Breast epithelium (tissue), 4 donors: ENCODE results near the gene TMEM145. TPM values are rescaled to one million over a fixed set of nuclear protein-coding genes. Genes with fewer than 3 reads are reported as not detected.

Experiments used
- DNase-seq, 2 donors: peaks; one replicate each; pipeline ENCODE4 v3.0.0-alpha.2; 2019; ENCODE audit warnings: low spot score in 2 of 2
- H3K27ac ChIP-seq, 2 donors: fragments of 200-600 bp; sonication (generic) in 1 of 2; one replicate each; pipeline ENCODE4 v1.5.1; 2016 to 2019; ENCODE audit warnings: mild to moderate bottlenecking in 1 of 2
- H3K27me3 ChIP-seq, 2 donors: fragments of 200-600 bp; sonication (generic) in 1 of 2; one replicate each; pipeline versions ENCODE4 v1.5.1 to v1.6.0; 2017 to 2019; ENCODE audit warnings: control low read depth in 1 of 2, mild to moderate bottlenecking in 1 of 2
- H3K36me3 ChIP-seq: fragments of 200-600 bp; one replicate; pipeline ENCODE4 v1.5.1; 2019
- H3K4me1 ChIP-seq, 2 donors: fragments of 200-600 bp; sonication (generic); one replicate each; pipeline ENCODE4 v1.5.1; 2016 to 2019; ENCODE audit warnings: control low read depth in 1 of 2
- H3K4me3 ChIP-seq, 3 donors: fragments of 200-600 bp; sonication (generic); 1 replicate in 2 of 3; 2 replicates in 1 of 3; pipeline ENCODE4 v1.5.1; 2016 to 2019; ENCODE audit warnings: mild to moderate bottlenecking in 3 of 3, moderate library complexity in 2 of 3
- H3K9me3 ChIP-seq, 2 donors: fragments of 200-600 bp; sonication (generic) in 1 of 2; one replicate each; pipeline ENCODE4 v1.5.1; 2016 to 2019; ENCODE audit warnings: control low read depth in 1 of 2
- POLR2A ChIP-seq: fragments of 450-650 bp; IDR thresholded peaks from one replicate; pipeline ENCODE4 v1.6.1; 2016; ENCODE audit warnings: antibody characterized with exemption, mild to moderate bottlenecking, moderate library complexity
- POLR2AphosphoS5 ChIP-seq, 3 donors: sonication (generic); formaldehyde crosslinking; IDR thresholded peaks; one replicate each; pipeline ENCODE4 v1.6.1; 2017; ENCODE audit warnings: antibody characterized with exemption in 3 of 3
- intact Hi-C: fragments of 100-400 bp; cut with DNase I; formaldehyde crosslinking; loops from one replicate; pipeline ENCODE4 v1.15.1; 2023; ENCODE audit warnings: low total_unique reads
- total RNA-seq, 3 donors: library from RNA; depleted of rRNA; stranded (reverse); fragments of >200 nt; gene quantifications; one replicate each; pipeline ENCODE4 v1.1.0, GENCODE V29; 2016
- TF ChIP-seq, protein P1 (sequence below), 3 donors: fragments of 450-650 bp; IDR thresholded peaks; one replicate each; pipeline ENCODE4 v1.5.1; 2016 to 2017; ENCODE audit warnings: antibody characterized with exemption in 3 of 3, mild to moderate bottlenecking in 3 of 3, moderate library complexity in 3 of 3

Gene TMEM145
- total RNA-seq, 3 donors from 2014 or later: 0.33 to 0.59 TPM; not detected in 1

DNA sequence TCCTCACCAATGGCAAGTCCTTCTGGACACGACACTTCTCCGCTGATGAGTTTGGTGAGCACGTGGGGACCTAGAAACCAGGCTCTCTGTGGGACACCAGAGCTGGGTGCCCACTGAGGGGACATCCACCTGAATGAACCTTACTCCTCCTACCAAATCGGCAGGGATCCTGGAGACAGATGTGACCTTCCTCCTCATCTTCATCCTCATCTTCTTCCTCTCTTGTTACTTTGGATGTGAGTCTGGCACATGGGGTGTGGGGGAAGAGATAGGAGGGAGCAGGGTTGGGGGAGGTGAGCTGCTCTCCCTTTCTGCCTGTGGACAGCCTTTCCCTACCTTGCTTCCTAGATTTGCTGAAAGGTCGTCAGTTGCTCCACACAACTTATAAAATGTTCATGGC is 1.9 kb downstream of the TMEM145 start:
- Histone ChIP-seq H3K27me3 (no peaks in the 10 kb centered on the region), H3K9me3 (no peaks in the 10 kb centered on the region), H3K27ac (no peak overlapping the region), H3K36me3 (no peaks in the 10 kb centered on the region), H3K4me1 (no peaks in the 10 kb centered on the region), H3K4me3 (no peak overlapping the region)
- intact Hi-C loops: no loop called here
- TF ChIP-seq POLR2AphosphoS5 (IDR thresholded peaks at IDR 0.05) (no peak), POLR2A (no peak)
- TF ChIP-seq, protein P1, sequence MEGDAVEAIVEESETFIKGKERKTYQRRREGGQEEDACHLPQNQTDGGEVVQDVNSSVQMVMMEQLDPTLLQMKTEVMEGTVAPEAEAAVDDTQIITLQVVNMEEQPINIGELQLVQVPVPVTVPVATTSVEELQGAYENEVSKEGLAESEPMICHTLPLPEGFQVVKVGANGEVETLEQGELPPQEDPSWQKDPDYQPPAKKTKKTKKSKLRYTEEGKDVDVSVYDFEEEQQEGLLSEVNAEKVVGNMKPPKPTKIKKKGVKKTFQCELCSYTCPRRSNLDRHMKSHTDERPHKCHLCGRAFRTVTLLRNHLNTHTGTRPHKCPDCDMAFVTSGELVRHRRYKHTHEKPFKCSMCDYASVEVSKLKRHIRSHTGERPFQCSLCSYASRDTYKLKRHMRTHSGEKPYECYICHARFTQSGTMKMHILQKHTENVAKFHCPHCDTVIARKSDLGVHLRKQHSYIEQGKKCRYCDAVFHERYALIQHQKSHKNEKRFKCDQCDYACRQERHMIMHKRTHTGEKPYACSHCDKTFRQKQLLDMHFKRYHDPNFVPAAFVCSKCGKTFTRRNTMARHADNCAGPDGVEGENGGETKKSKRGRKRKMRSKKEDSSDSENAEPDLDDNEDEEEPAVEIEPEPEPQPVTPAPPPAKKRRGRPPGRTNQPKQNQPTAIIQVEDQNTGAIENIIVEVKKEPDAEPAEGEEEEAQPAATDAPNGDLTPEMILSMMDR (IDR thresholded peaks at IDR 0.05): no peak
- no peak for DNase-seq

DNA sequence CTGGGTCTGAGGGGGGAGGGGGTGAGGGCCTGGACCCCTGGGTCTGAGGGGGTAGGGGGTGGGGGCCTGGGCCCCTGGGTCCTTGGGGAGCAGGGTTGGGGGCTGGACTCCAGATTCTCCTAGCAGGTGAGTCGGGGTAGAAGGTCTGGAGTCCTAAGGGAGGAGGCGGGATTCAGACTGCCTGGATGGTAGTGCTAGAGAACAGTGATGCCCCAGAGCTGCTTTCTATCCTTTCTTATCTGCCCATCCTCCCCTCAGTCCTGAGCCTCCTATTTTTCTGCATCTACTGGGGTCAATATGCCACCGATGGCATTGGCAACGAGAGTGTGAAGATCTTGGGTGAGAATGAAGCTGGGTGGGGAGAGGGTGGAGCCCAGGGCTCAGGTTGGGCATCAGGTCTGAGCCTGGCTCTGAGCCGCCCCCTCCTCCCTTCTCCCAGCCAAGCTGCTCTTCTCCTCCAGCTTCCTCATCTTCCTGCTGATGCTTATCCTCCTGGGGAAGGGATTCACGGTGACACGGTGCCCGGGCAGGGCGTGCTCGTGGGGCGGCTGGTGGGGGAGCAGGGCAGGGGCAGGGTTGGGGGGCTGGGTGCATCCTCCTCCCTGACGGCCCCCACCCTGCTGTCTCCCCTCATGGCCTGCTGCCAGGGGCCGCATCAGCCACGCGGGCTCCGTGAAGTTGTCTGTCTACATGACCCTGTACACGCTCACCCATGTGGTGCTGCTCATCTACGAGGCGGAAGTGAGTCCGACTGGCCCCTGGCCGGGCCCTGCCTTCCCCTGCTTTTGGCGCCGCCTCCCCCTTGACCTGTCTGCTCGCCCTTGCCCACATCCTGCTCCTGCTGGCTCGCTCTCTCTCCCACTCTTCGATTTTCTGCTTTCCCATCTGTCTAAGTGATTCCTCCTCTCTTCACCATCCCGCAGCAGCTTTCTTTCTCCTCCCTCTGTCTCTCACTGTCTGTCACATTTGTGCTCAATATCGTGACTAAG is 3.4 kb downstream of the TMEM145 start:
- no peak for DNase-seq
- Histone ChIP-seq H3K4me3 (peak overlapping the region in 1 of 3 donors; percentile 31), H3K36me3 (no peaks in the 10 kb centered on the region), H3K4me1 (no peaks in the 10 kb centered on the region), H3K9me3 (no peaks in the 10 kb centered on the region), H3K27ac (no peak overlapping the region), H3K27me3 (no peaks in the 10 kb centered on the region)
- intact Hi-C loops: no loop called here
- TF ChIP-seq POLR2A: no peak
- TF ChIP-seq, protein P1 (IDR thresholded peaks at IDR 0.05): no peak
- no peak for TF ChIP-seq POLR2AphosphoS5 (IDR thresholded peaks at IDR 0.05)

DNA sequence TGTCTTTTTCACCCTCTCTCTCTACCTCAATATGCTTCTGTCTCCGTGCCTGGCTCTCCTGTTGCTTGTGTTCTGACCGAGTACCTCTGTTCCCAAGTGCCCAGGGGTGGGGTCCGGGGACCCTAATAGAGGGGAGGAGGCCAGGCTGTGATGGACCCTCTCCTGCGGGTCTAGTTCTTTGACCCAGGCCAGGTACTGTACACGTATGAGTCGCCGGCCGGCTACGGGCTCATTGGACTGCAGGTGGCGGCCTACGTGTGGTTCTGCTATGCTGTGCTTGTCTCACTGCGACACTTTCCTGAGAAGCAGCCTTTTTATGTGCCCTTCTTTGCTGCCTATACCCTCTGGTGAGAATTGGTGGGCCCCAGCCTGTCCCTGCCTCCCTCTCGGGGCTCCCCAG is 4.4 kb downstream of the TMEM145 start:
- intact Hi-C loops: no loop called here
- no peaks in the 10 kb centered on the region for H3K4me1 ChIP-seq
- no peaks in the 10 kb centered on the region for H3K9me3 ChIP-seq
- no peak overlapping the region for H3K4me3 ChIP-seq
- DNase-seq: no peak
- H3K27ac ChIP-seq: no peak overlapping the region
- no peaks in the 10 kb centered on the region for H3K27me3 ChIP-seq
- TF ChIP-seq, protein P1 (IDR thresholded peaks at IDR 0.05): no peak
- no peak for TF ChIP-seq POLR2A
- no peak for TF ChIP-seq POLR2AphosphoS5 (IDR thresholded peaks at IDR 0.05)
- H3K36me3 ChIP-seq: no peaks in the 10 kb centered on the region

DNA sequence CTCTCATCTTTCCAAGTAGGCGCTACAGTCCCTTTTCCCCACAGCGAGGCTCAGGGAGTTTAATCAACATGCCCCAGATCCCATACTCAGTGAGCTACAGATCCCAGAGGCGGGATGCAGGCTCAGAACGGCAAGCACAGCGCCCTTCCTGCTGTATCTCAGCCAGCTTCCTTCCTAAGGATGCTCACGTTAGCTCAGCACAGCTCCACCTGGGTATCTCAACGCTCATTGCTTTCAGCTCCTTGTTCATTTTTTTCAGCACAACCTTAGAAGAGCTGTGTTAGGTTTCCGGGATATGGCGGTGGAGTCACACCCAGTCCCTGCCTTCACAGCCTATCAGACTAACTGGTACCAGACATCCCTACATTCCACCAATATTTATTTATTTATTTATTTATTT is 9.2 kb downstream of the TMEM145 start:
- H3K27ac ChIP-seq: no peak overlapping the region
- H3K4me1 ChIP-seq: peaks cover 3 to 8% of the 10 kb centered on the region in 2 donors
- no peaks in the 10 kb centered on the region for H3K36me3 ChIP-seq
- intact Hi-C loops: loop anchor here (5.0 to 10.0 kb wide), 2 partner anchors 195 to 232 kb away; no protein-coding TSS in a partner anchor
- no peak for DNase-seq
- H3K4me3 ChIP-seq: no peak overlapping the region
- TF ChIP-seq, protein P1 (IDR thresholded peaks at IDR 0.05): no peak
- TF ChIP-seq POLR2AphosphoS5 (IDR thresholded peaks at IDR 0.05) (no peak), POLR2A (no peak)
- H3K27me3 ChIP-seq: peaks cover 5 to 15% of the 10 kb centered on the region in 2 donors
- no peaks in the 10 kb centered on the region for H3K9me3 ChIP-seq

DNA sequence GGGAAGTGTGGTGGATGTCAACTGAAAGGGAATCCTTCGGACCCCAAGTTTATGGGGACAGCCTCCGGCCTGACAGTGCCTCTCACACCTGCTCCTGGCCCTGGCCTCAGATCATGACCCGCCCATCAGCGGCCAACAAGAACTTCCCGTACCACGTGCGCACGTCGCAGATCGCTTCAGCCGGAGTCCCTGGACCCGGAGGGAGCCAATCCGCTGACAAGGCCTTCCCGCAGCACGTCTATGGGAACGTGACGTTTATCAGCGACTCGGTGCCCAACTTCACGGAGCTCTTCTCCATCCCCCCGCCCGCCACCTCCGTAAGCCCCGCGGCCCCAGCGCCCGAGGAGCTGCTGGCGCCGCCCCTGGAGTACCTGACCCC is 10.4 kb downstream of the TMEM145 start:
- H3K4me1 ChIP-seq: peaks cover 3 to 8% of the 10 kb centered on the region in 2 donors
- no peaks in the 10 kb centered on the region for H3K9me3 ChIP-seq
- intact Hi-C loops: loop anchor here (5.0 to 10.0 kb wide), 2 partner anchors 196 to 231 kb away; no protein-coding TSS in a partner anchor
- no peak overlapping the region for H3K27ac ChIP-seq
- DNase-seq: no peak
- TF ChIP-seq POLR2A (no peak), POLR2AphosphoS5 (IDR thresholded peaks at IDR 0.05) (no peak)
- TF ChIP-seq, protein P1 (IDR thresholded peaks at IDR 0.05): no peak
- peak overlapping the region in 1 of 3 donors; percentile 80 for H3K4me3 ChIP-seq
- H3K36me3 ChIP-seq: no peaks in the 10 kb centered on the region
- peaks cover 5 to 15% of the 10 kb centered on the region in 2 donors for H3K27me3 ChIP-seq
